Activated CD4-positive, alpha-beta memory T cell treated with anti-CD3 and anti-CD28 coated beads for 36 hours (primary cell): ENCODE data around the gene CFI. TPM values are rescaled to one million over a fixed set of nuclear protein-coding genes. Genes with fewer than 3 reads are reported as not detected.
A peak's percentile ranks its signal among the peaks of the same experiment; 100 is the strongest.

Experiments used
- CTCF ChIA-PET: fragments of 350-600 bp; sonication (Branson Sonifier 250); formaldehyde crosslinking; loops from one replicate; lab custom pipeline; 2021; ENCODE audit warnings: antibody characterized with exemption, inconsistent platforms; lab: Charles Lee
- POLR2A ChIA-PET: fragments of 350-600 bp; sonication (Branson Sonifier 250); formaldehyde crosslinking; loops from one replicate; lab custom pipeline; 2021; ENCODE audit warnings: antibody characterized with exemption; lab: Charles Lee
- DNase-seq: peaks from one replicate; pipeline ENCODE4 v3.0.0-alpha.2; 2020
- H3K27ac Mint-ChIP-seq: one replicate; pipeline ENCODE4 v1.8.0; 2021; ENCODE audit warnings: mixed read lengths
- H3K27me3 Mint-ChIP-seq: one replicate; pipeline ENCODE4 v1.8.0; 2021; ENCODE audit warnings: mixed read lengths
- H3K36me3 Mint-ChIP-seq: one replicate; pipeline ENCODE4 v1.8.0; 2021; ENCODE audit warnings: mixed read lengths
- H3K4me1 Mint-ChIP-seq: one replicate; pipeline ENCODE4 v1.8.0; 2021; ENCODE audit warnings: low read depth, mixed read lengths
- H3K4me3 Mint-ChIP-seq: one replicate; pipeline ENCODE4 v1.8.0; 2021; ENCODE audit warnings: mild to moderate bottlenecking, mixed read lengths
- H3K9me3 Mint-ChIP-seq: one replicate; pipeline ENCODE4 v1.8.0; 2021; ENCODE audit warnings: mixed read lengths
- intact Hi-C: fragments of 100-400 bp; cut with micrococcal nuclease; formaldehyde crosslinking; loops from one replicate; pipeline ENCODE4 v1.15.1; 2023
- total RNA-seq, 2 experiments: library from RNA; stranded (reverse); gene quantifications; one replicate each; pipeline ENCODE4 v1.2.3, GENCODE V29; 2021

CFI gene
- total RNA-seq, 2 experiments from 2014 or later: 0.46 TPM; not detected in 1

DNA sequence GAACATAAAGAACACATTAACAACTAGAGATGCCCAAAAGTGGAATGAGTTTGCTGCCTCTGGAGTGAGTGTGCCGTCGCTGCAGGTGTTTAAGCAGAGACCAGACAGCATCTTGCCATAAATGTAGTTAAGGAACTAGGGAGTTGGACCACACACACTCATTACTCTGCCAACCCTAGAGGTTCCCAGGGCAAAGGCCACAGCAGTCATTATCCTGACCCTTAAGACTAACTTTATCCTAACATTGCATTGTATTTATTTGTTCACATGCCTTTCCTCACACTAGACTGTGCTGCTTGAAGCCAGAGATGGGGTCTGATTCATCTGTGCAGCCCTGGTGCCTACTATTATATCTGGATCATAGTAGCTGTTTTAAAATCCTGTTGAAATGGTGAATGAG, 55.1 kb downstream of the CFI start:
- H3K27me3 Mint-ChIP-seq: no peaks in the 10 kb centered on the region
- H3K4me3 Mint-ChIP-seq: no peak overlapping the region
- H3K9me3 Mint-ChIP-seq: no peaks in the 10 kb centered on the region
- no peaks in the 10 kb centered on the region for H3K36me3 Mint-ChIP-seq
- no peaks in the 10 kb centered on the region for H3K4me1 Mint-ChIP-seq
- DNase-seq: no peak
- CTCF ChIA-PET: no interaction called here
- POLR2A ChIA-PET: no interaction called here
- intact Hi-C loops: no loop called here
- H3K27ac Mint-ChIP-seq: no peak overlapping the region

DNA sequence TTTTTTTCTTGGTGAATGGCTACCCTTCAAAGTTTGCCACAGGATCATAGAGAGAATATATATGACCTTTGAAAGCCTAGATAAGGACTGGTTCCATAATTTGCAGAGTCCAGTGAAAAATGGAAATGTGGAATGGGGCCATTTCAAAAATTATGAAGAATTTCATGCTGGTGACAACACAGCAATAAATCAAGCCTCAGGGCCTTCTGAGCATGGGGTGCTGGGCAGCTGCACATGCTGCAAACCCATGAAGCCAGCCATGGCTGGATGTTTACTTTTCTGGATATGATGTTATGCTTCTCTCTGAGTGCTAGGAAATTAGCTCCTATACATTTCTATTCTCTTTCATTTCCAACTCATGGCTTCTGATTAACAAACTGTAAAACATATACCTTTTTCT, 56.0 kb downstream of the CFI start:
- Mint-ChIP-seq H3K36me3 (no peaks in the 10 kb centered on the region), H3K9me3 (no peaks in the 10 kb centered on the region), H3K27ac (no peak overlapping the region), H3K27me3 (no peaks in the 10 kb centered on the region), H3K4me3 (no peak overlapping the region), H3K4me1 (no peaks in the 10 kb centered on the region)
- no peak for DNase-seq
- CTCF ChIA-PET: no interaction called here
- intact Hi-C loops: no loop called here
- POLR2A ChIA-PET: no interaction called here

DNA sequence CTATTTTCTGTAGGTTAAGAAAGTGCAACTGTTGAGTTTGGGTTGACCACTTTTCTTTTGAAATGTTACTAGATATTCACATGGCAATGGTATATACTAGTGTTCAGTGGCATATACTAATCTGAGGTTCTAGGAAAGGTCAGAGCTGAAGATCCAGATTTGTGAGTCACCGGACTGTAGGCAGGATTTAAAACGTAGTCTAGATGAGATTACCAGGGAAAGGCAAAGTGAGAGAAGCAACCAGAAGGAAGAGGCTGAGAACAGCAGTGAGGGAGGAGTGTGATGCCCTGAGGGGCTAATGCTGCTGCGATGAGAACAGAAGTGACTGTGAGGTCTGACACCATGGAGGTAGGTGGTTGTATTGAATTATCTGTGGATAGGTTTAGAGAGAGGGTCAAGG, 62.3 kb downstream of the CFI start:
- intact Hi-C loops: no loop called here
- ChIA-PET POLR2A (no interaction called here), CTCF (no interaction called here)
- no peak for DNase-seq
- Mint-ChIP-seq H3K4me3 (no peak overlapping the region), H3K9me3 (no peaks in the 10 kb centered on the region), H3K4me1 (no peaks in the 10 kb centered on the region), H3K27ac (no peak overlapping the region), H3K27me3 (no peaks in the 10 kb centered on the region), H3K36me3 (no peaks in the 10 kb centered on the region)

DNA sequence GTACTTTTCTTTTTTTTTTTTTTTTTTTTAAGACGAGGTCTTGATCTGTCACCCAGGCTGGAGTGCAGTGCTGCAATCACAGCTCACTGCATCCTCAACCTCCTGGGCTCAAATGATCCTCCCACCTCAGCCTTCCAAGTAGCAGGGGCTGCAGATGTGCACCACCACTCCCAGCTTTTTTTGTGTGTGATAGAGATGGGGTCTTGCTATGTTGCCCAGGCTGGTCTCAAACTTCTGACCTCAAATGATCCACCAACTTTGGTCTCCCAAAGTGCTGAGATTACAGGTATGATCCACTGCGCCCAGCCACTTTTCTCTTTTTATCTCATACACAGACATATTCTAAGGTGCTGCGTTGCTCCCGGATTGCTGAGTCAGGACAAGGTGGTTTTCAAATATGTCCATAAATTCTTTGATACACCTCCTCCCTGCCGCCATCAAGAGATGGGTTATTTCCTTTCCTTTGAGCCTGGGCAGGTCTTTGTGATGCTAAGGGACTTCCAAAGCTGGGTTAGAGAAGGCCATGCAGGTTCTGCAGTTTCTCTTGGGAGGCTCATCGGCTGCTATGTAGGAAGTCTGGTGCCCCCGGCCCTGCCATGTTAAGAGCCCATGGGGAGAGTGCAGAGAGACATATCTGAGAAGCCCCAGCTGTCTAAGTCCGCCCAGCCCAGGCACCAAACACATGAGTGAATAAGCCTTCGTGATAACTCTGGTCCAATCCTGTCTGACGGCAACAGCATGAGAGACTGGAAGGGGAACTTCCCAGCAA, 63.5 kb downstream of the CFI start:
- Mint-ChIP-seq H3K4me1 (no peaks in the 10 kb centered on the region), H3K36me3 (no peaks in the 10 kb centered on the region), H3K27ac (no peak overlapping the region), H3K4me3 (no peak overlapping the region), H3K9me3 (no peaks in the 10 kb centered on the region), H3K27me3 (no peaks in the 10 kb centered on the region)
- intact Hi-C loops: no loop called here
- ChIA-PET POLR2A (no interaction called here), CTCF (no interaction called here)
- no peak for DNase-seq

DNA sequence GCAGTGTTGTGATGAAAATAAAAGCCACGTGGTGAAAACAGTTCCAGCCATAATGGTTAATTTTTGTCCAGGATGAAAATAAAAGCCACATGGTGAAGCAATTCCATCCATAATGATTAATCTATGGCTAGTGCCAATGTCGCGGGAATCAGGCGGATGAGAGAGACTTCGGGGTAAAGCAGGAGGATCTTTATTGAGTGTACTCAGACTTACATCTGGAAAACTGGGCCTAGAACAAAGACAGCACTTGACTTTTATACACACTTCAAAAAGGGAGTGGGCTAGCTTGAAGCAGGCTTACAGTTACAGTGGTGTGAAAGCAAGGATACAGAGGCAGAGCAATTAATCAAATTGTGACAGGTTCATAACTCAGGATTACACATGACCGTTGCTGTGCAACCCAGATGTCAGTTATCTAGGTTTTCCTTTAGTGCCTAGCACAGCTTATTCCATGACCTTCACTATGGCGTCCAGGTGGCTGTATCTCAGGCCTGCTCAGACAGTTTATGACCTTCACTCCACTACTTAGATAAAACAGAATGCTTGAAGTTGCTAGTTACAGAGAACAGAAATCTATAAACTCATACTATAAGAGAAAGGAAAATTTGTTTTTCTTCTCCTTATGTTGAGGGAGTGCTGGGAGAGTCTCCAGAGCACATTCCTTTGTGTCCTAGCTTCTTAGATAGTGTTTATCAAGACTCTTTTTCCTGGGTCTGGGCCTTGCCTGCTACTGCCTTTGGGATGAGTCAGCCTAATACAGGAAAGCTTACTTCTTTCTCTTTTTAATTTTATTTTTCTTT, 66.0 kb downstream of the CFI start:
- Mint-ChIP-seq H3K4me3 (no peak overlapping the region), H3K4me1 (no peaks in the 10 kb centered on the region), H3K9me3 (no peaks in the 10 kb centered on the region), H3K27me3 (no peaks in the 10 kb centered on the region), H3K27ac (no peak overlapping the region), H3K36me3 (no peaks in the 10 kb centered on the region)
- CTCF ChIA-PET: no interaction called here
- DNase-seq: no peak
- POLR2A ChIA-PET: no interaction called here
- intact Hi-C loops: no loop called here

DNA sequence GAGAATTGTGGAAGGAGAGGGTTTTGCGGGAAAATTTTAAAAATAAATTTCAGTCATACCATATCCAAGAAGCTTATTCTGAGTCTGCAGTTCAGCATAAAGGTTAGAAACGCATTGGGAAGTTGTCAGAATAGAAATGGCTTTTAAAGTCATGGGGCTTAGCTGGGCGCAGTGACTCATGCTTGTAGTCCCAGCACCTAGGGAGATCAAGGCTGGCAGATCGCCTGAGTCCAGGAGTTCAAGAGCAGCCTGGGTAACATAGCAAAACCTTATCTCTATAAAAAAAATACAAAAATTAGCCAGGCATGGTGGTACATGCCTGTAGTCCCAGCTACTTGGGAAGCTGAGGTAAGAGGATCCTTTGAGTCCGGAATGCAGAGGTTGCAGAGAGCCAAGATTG, 68.1 kb downstream of the CFI start:
- intact Hi-C loops: no loop called here
- Mint-ChIP-seq H3K9me3 (no peaks in the 10 kb centered on the region), H3K4me3 (no peak overlapping the region), H3K27me3 (no peaks in the 10 kb centered on the region), H3K4me1 (peaks cover 4% of the 10 kb centered on the region), H3K27ac (no peak overlapping the region), H3K36me3 (no peaks in the 10 kb centered on the region)
- ChIA-PET CTCF (no interaction called here), POLR2A (no interaction called here)
- no peak for DNase-seq

DNA sequence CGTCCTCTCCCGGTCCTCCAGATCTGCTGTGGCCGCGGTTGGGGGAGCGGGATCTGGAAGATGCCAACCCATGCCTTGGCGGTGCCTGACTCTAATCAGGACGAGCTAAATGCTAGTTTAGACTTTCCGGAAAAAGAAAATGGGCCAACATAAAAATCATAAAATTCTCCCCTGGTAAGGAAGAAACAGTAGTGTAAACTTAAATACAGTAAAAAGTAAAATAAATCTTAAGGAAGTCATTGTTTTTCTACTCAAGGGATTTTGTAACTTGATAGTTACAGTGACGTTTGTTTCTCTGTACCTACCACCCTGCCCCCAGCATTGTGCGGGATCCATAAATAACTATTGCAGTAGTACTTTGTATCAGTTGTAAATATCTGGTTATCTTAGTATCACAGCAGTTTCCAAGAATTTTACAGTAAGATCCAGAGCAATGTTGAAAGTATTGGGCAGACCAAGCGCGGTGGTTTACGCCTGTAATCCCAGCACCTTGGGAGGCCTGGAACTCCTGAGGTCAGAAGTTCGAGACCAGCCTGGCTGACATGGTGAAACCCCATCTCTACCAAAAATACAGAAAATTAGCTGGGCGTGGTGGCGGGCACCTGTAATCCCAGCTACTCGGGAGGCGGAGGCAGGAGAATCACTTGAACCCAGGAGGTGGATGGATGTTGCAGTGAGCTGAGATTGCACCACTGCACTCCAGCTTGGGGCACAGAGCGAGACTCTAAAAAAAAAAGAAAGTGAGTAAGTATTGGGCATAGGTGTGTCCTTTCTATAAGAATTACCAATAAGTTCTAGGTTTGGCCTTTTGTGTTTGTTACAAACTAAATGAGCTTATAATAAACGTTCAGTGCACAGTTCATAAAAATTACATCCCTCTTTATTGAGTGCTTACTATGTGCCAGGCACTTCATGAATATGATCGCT, 70.9 kb downstream of the CFI start:
- peak overlapping the region; percentile 77 for H3K4me3 Mint-ChIP-seq
- H3K9me3 Mint-ChIP-seq: no peaks in the 10 kb centered on the region
- CTCF ChIA-PET: interaction anchor here (1.3 to 2.0 kb wide), 2 partner anchors 96 to 297 kb away, joined by 3 to 5 read pairs; partner anchors contain the start of gene SEC24B
- H3K36me3 Mint-ChIP-seq: peaks cover under 1% of the 10 kb centered on the region
- intact Hi-C loops: loop anchor here (1.0 kb wide), 2 partner anchors 84 to 170 kb away; partner anchors contain the start of gene GAR1
- peak overlapping the region; percentile 55 for H3K27ac Mint-ChIP-seq
- POLR2A ChIA-PET: interaction anchor here (1.0 to 2.3 kb wide), 3 partner anchors 28 to 298 kb away, joined by 3 to 16 read pairs (median 4); partner anchors contain the start of genes CASP6 and MCUB
- no peaks in the 10 kb centered on the region for H3K27me3 Mint-ChIP-seq
- no peak for DNase-seq
- peaks cover 9% of the 10 kb centered on the region for H3K4me1 Mint-ChIP-seq

DNA sequence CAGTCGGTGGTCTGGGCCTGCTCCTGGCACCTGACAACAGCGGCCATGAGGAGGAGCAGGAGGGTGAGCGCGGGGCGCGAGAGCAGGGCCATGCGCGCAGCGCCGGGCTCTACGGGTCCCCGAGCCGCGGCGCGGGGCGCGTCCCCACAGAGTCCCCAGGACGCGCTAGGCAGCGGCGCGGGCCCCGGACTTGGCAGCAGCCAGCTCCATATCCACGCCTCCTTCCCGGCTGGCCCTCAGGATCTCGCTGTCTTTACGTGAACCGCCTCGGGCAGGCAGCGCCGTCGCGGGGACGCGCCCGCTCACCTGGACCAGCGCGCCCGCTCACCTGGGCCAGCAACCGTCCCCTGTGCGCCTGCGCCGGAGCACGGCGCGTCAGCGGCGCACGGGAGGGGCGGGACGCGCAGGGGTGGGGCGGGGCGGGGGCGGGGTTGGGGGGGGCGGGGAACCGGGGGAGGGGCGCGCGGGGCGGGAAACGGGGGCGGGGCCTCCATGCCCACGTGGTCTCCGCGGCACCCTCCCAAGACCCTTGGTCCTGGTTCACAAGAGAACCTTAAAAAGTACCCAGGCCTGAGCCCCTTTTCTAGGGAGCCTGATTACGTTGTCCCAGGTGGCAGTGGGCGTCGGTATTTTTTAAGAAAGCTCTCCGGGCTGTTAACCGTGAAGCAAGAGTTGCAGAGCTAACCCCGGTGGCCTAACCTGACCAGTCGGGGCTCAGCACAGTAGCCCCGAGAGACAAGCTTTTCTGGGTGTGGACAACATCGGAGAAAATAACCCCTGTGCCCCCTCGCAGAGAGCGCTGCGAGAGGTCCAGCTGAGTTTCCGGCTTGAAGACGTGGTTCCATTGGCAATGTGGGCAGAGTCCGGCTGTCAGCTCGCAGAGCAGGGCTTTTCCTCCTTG, 71.8 kb downstream of the CFI start, which contains the start of gene PLA2G12A:
Gene PLA2G12A, minus strand, starts transcription at position 353 of the 901 bp plus-strand sequence. Its CDS starts 261 bp downstream, at position 92.
- POLR2A ChIA-PET: interaction anchor here (1.0 to 2.3 kb wide), 2 partner anchors 170 to 297 kb away, joined by 4 to 16 read pairs; partner anchors contain the start of gene MCUB
- Mint-ChIP-seq H3K4me3 (peak within 1 kb of the TSS; percentile 82), H3K4me1 (peaks cover 9% of the 10 kb centered on the region), H3K27ac (peak within 1 kb of the TSS; percentile 55), H3K27me3 (no peaks in the 10 kb centered on the region), H3K9me3 (no peaks in the 10 kb centered on the region), H3K36me3 (peaks cover 1% of the 10 kb centered on the region)
- intact Hi-C loops: loop anchor here (1.0 kb wide), 3 partner anchors 27 to 169 kb away; partner anchors contain the start of genes CASP6 and GAR1
- CTCF ChIA-PET: interaction anchor here (1.3 to 2.0 kb wide), 2 partner anchors 96 to 296 kb away, joined by 3 to 5 read pairs; partner anchors contain the start of gene SEC24B
- peak; percentile 79 for DNase-seq

DNA sequence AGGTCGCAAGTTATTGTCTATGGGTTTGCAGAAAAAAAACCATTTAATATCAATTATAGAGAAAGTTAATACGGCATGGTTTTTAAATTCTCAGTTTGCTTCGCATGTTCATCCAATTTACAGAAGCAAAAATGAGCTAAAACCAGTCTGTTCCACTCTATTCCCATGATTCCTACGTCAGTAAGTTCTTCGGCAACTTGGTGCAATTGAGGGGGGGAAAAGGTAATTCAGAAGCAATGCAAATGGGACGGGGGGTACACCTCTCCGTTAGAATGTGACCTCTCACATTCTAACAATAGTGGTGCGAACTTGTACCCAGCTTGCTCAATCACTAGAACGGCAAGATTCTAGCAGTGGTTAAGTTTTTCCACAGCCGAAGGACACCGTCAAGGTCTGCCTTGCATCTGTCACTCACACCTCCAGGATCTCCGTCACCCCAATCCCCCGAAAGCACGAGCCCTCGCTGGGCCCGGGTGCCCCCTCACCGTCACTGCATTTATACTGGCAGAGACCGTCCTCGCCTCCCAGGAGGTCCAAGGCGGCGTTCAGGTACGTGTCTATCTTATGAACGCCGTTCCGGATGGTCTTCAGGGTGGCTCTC, 72.6 kb downstream of the CFI start:
- CTCF ChIA-PET: no interaction called here
- peaks cover 9% of the 10 kb centered on the region for H3K4me1 Mint-ChIP-seq
- peak overlapping the region; percentile 82 for H3K4me3 Mint-ChIP-seq
- no peaks in the 10 kb centered on the region for H3K27me3 Mint-ChIP-seq
- H3K27ac Mint-ChIP-seq: no peak overlapping the region
- peaks cover 1% of the 10 kb centered on the region for H3K36me3 Mint-ChIP-seq
- no peak for DNase-seq
- intact Hi-C loops: loop anchor here (1.0 kb wide), 1 partner anchor 26 kb away; the partner anchor contains the start of gene CASP6
- no peaks in the 10 kb centered on the region for H3K9me3 Mint-ChIP-seq
- POLR2A ChIA-PET: interaction anchor here (2.3 kb wide), 1 partner anchor 169 kb away, joined by 16 read pairs; the partner anchor contains the start of gene MCUB

DNA sequence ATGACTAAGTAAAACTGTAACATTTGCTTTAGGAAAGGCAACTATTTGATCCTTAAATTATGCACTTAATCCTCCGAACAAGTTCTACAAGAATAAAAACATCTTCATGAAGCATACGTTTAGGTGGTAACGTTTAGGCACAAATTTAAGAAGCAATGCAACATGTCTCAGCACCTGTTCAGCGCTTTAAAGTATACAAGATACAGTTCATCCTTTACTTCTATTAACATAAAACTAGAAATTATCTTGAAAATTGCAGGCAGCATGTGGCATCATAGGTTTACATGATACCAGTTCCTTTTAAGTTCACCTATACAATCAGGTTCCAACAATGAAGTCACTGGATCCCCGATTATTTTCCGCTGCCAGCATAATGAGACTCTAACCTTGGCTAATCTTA, 73.4 kb downstream of the CFI start:
- peaks cover 1% of the 10 kb centered on the region for H3K36me3 Mint-ChIP-seq
- intact Hi-C loops: no loop called here

More for the DNA sequence above, 73.4 kb downstream of the CFI start:
- H3K4me1 Mint-ChIP-seq: peaks cover 9% of the 10 kb centered on the region
- no peaks in the 10 kb centered on the region for H3K27me3 Mint-ChIP-seq
- H3K27ac Mint-ChIP-seq: no peak overlapping the region
- no peak for DNase-seq
- ChIA-PET POLR2A (no interaction called here), CTCF (no interaction called here)
- H3K9me3 Mint-ChIP-seq: no peaks in the 10 kb centered on the region
- no peak overlapping the region for H3K4me3 Mint-ChIP-seq
